A549 (cell line): Measurements from ENCODE around the gene TSTD2. TPM values are rescaled to one million over a fixed set of nuclear protein-coding genes. Genes with fewer than 3 reads are reported as not detected.

Source experiments
- ATAC-seq, 2 experiments: fragments of 200-7000 bp in 1 of 2; fragments of >200 bp in 1 of 2; cut with Nextera tagmentation in 1 of 2; cut with Tn5 transposase in 1 of 2; 3 replicates each; pipeline versions ENCODE4 v1.8.0 to v1.9.1; 2018 to 2020; ENCODE audit warnings: mild to moderate bottlenecking in 1 of 2, moderate library complexity in 1 of 2
- CTCF ChIA-PET: fragments of 300-600 bp; sonication (Branson Sonifier 250); formaldehyde crosslinking; extraction: SDS; loops from one replicate; lab custom pipeline; 2021; ENCODE audit warnings: antibody characterized with exemption, inconsistent platforms; lab: Yijun Ruan, JAX
- POLR2A ChIA-PET: fragments of 350-600 bp; formaldehyde crosslinking; extraction: SDS; loops from one replicate; lab custom pipeline; 2021; ENCODE audit warnings: antibody characterized with exemption, inconsistent platforms; lab: Yijun Ruan, JAX
- DNase-seq, 2 experiments: peaks; one replicate each; pipeline versions ENCODE4 v3.0.0 to v3.0.0-alpha.2; 2011 to 2016; ENCODE audit warnings: low read depth in 1 of 2, low spot score in 1 of 2
- FAIRE-seq: peaks from 2 replicates; lab custom pipeline; 2011; peaks lifted over from hg19 to GRCh38; lab: Jason Lieb, UNC
- H3K27ac ChIP-seq, 2 experiments: fragments of >200 bp; sonication (Bioruptor Twin); formaldehyde crosslinking; 3 replicates each; pipeline ENCODE4 v1.5.1; 2016 to 2017
- H3K4me1 ChIP-seq: fragments of >200 bp; sonication (Bioruptor Twin); formaldehyde crosslinking; 3 replicates; pipeline ENCODE4 v1.6.1; 2016
- H3K4me2 ChIP-seq: fragments of >200 bp; sonication (Bioruptor Twin); formaldehyde crosslinking; 3 replicates; pipeline ENCODE4 v1.6.1; 2016
- H3K4me3 ChIP-seq: fragments of >200 bp; sonication (Bioruptor Twin); formaldehyde crosslinking; 3 replicates; pipeline ENCODE4 v1.5.1; 2016
- H3K9me3 ChIP-seq: fragments of >200 bp; sonication (Bioruptor Twin); formaldehyde crosslinking; 3 replicates; pipeline ENCODE4 v1.6.1; 2016
- ATOH8 ChIP-seq: fragments of 250-450 bp; sonication (Bioruptor Pico); IDR thresholded peaks from 2 replicates; pipeline ENCODE4 v1.5.0; 2020; ENCODE audit warnings: low read depth, mild to moderate bottlenecking, moderate library complexity
- CEBPB ChIP-seq, 2 experiments: fragments of >200 bp in 1 of 2; sonication (Bioruptor Twin) in 1 of 2; formaldehyde crosslinking in 1 of 2; IDR thresholded peaks; 2 replicates each; pipeline ENCODE4 v1.6.1; 2012 to 2016
- CHD2 ChIP-seq: fragments of 150-350 bp; IDR thresholded peaks from 2 replicates; pipeline ENCODE4 v1.6.1; 2014; ENCODE audit warnings: low read length; ENCODE audit not compliant: partially characterized antibody
- CHD4 ChIP-seq: fragments of 200-600 bp; sonication (generic); IDR thresholded peaks from 2 replicates; pipeline ENCODE4 v1.6.1; 2016; ENCODE audit warnings: antibody characterized with exemption, mild to moderate bottlenecking, borderline replicate concordance
- ELK1 ChIP-seq: fragments of 150-350 bp; IDR thresholded peaks from 2 replicates; pipeline ENCODE4 v1.6.1; 2014; ENCODE audit warnings: low read depth, mild to moderate bottlenecking, low read length
- FOSB ChIP-seq: fragments of 250-450 bp; sonication (Bioruptor Pico); IDR thresholded peaks from 2 replicates; pipeline ENCODE4 v1.5.0; 2020; ENCODE audit warnings: mild to moderate bottlenecking, moderate library complexity
- FOSL2 ChIP-seq, 2 experiments: fragments of 450-650 bp in 1 of 2; fragments of >200 bp in 1 of 2; sonication (Bioruptor Twin) in 1 of 2; formaldehyde crosslinking; IDR thresholded peaks; 2 replicates each; pipeline versions ENCODE4 v1.5.0 to v1.6.1; 2016 to 2020; ENCODE audit warnings: mild to moderate bottlenecking in 1 of 2, moderate library complexity in 1 of 2
- HES2 ChIP-seq: fragments of >200 bp; sonication (Bioruptor Twin); formaldehyde crosslinking; IDR thresholded peaks from 2 replicates; pipeline ENCODE4 v1.6.1; 2016
- HMGXB4 ChIP-seq: fragments of 250-450 bp; sonication (Bioruptor Pico); IDR thresholded peaks from 2 replicates; pipeline ENCODE4 v1.5.0; 2021; ENCODE audit warnings: mild to moderate bottlenecking, moderate library complexity, borderline replicate concordance
- KDM1A ChIP-seq: fragments of 200-600 bp; sonication (generic); IDR thresholded peaks from 2 replicates; pipeline ENCODE4 v1.6.1; 2016; ENCODE audit warnings: low read depth, mild to moderate bottlenecking
- MAFK ChIP-seq: fragments of 450-650 bp; IDR thresholded peaks from 2 replicates; pipeline ENCODE4 v1.6.1; 2014; ENCODE audit not compliant: partially characterized antibody
- MYC ChIP-seq: IDR thresholded peaks from 2 replicates; pipeline ENCODE4 v1.6.1; 2012; ENCODE audit warnings: mild to moderate bottlenecking, inconsistent platforms, low read length, improper control_type of control experiment, borderline replicate concordance
- RAD21 ChIP-seq, 2 experiments: fragments of >200 bp in 1 of 2; sonication (Bioruptor Twin) in 1 of 2; formaldehyde crosslinking in 1 of 2; IDR thresholded peaks in 1 of 2; conservative IDR thresholded peaks in 1 of 2; 2 replicates in 1 of 2; 3 replicates in 1 of 2; pipeline ENCODE4 v1.6.1; 2012 to 2018; ENCODE audit warnings: inconsistent platforms in 1 of 2
- RFX5 ChIP-seq: fragments of 450-650 bp; IDR thresholded peaks from 2 replicates; pipeline ENCODE4 v1.7.1; 2014; ENCODE audit warnings: antibody characterized with exemption, mild to moderate bottlenecking, moderate library complexity
- RNF2 ChIP-seq: fragments of 200-600 bp; sonication (generic); IDR thresholded peaks from 2 replicates; pipeline ENCODE4 v1.6.1; 2016; ENCODE audit warnings: low read depth, mild to moderate bottlenecking, antibody characterized with exemption, moderate library complexity, borderline replicate concordance
- SREBF2 ChIP-seq: fragments of 450-650 bp; IDR thresholded peaks from 2 replicates; pipeline ENCODE4 v1.6.1; 2014; ENCODE audit warnings: mild to moderate bottlenecking, moderate library complexity
- TFCP2L1 ChIP-seq: fragments of 250-450 bp; sonication (Bioruptor Pico); IDR thresholded peaks from 2 replicates; pipeline ENCODE4 v1.5.0; 2021; ENCODE audit warnings: mild to moderate bottlenecking
- TP53 ChIP-seq: fragments of 250-450 bp; sonication (Bioruptor Pico); IDR thresholded peaks from 2 replicates; pipeline ENCODE4 v1.5.0; 2021; ENCODE audit warnings: mild to moderate bottlenecking, moderate library complexity
- ZC3H11A ChIP-seq: fragments of 450-650 bp; IDR thresholded peaks from 2 replicates; pipeline ENCODE4 v1.6.1; 2014; ENCODE audit warnings: antibody characterized with exemption, mild to moderate bottlenecking
- ZFP36 ChIP-seq: fragments of 450-650 bp; IDR thresholded peaks from 2 replicates; pipeline ENCODE4 v1.6.1; 2014; ENCODE audit warnings: borderline replicate concordance; ENCODE audit not compliant: partially characterized antibody
- ZSCAN20 ChIP-seq: fragments of 250-450 bp; sonication (Bioruptor Pico); IDR thresholded peaks from 2 replicates; pipeline ENCODE4 v1.8.0; 2022; ENCODE audit warnings: mild to moderate bottlenecking, moderate library complexity
- polyA plus RNA-seq, 4 experiments: library from polyadenylated mRNA; depleted of rRNA in 3 of 4; stranded (reverse); fragments of >200 nt; fragmentation: RNase III in 1 of 4; extraction: RNeasy Plus Mini Kit Qiagen cat#74134 plus additional on column Dnase treatment in 1 of 4; gene quantifications; 2 replicates in 3 of 4; 3 replicates in 1 of 4; pipeline ENCODE4 v1.2.3, GENCODE V29; 2011 to 2017

Gene TSTD2
- polyA plus RNA-seq, 2 of the 4 experiments (the other 2 are of a cell fraction): 11.4 to 37.4 TPM

- TF ChIP-seq MAFK (no peak), FOSL2 (IDR thresholded peaks at IDR 0.05) (no peak), FOSL2 (CRISPR knock-in tag; IDR thresholded peaks at IDR 0.05) (peak; percentile 81), CHD2 (no peak), ZC3H11A (no peak), HES2 (no peak), RAD21 (conservative IDR thresholded peaks at IDR 0.05 in 1 of 2, IDR thresholded peaks at IDR 0.05 in 1 of 2) (no peak), HMGXB4 (CRISPR knock-in tag) (no peak), TP53 (0 out of 2 replicates have a peak, but pooled peaks have one; percentile 56), CEBPB (IDR thresholded peaks at IDR 0.05) (no peak)
Observed at GRCh38 chr9:97632248-97632984, 752 bp downstream of the TSTD2 start (continued).

GRCh38 chr9:97630591-97630990 is 2.6 kb downstream of the TSTD2 start:
- no peak overlapping the region for H3K4me2 ChIP-seq
- H3K27ac ChIP-seq: no peak overlapping the region
- TF ChIP-seq SREBF2: no peak
- TF ChIP-seq FOSB (CRISPR knock-in tag): no peak
- no peak for TF ChIP-seq RNF2
- H3K4me3 ChIP-seq: no peak overlapping the region
- CTCF ChIA-PET: interaction anchor here (0.9 to 4.2 kb wide), 3 partner anchors 14 to 162 kb away, joined by 3 to 16 read pairs (median 3); no protein-coding TSS in a partner anchor
- H3K9me3 ChIP-seq: no peaks in the 10 kb centered on the region
- no peak for FAIRE-seq
- POLR2A ChIA-PET: no interaction called here
- H3K4me1 ChIP-seq: peaks cover 14% of the 10 kb centered on the region
- ATAC-seq: no peak
- DNase-seq: no peak

GRCh38 chr9:97629156-97629555 is 4.0 kb downstream of the TSTD2 start:
- Histone ChIP-seq H3K9me3 (no peaks in the 10 kb centered on the region), H3K4me1 (peaks cover 6% of the 10 kb centered on the region), H3K27ac (no peak overlapping the region), H3K4me2 (no peak overlapping the region), H3K4me3 (no peak overlapping the region)
- ATAC-seq (no peak), DNase-seq (no peak), FAIRE-seq (no peak)
- ChIA-PET CTCF (interaction anchor here (1.2 to 4.2 kb wide), 3 partner anchors 11 to 160 kb away, joined by 4 to 19 read pairs (median 16); no protein-coding TSS in a partner anchor), POLR2A (no interaction called here)
- no peak for TF ChIP-seq ZFP36
- no peak for TF ChIP-seq CHD4
- TF ChIP-seq MYC: no peak
- no peak for TF ChIP-seq TFCP2L1 (CRISPR knock-in tag)
- TF ChIP-seq ZSCAN20 (CRISPR knock-in tag): no peak
- TF ChIP-seq KDM1A: no peak
- no peak for TF ChIP-seq ATOH8
- no peak for TF ChIP-seq RFX5
- TF ChIP-seq ELK1: no peak
- no peak for TF ChIP-seq RNF2
